GM20000 (cell line): ENCODE data around the gene MED15.
"Not testable (repeated sequence)": the region's sequence is repeated elsewhere in the genome, so short reads cannot be mapped to it uniquely, and the experiment has no call there.

Experiments used
- DNase-seq: peaks from one replicate; pipeline ENCODE4 v3.0.0; 2012; ENCODE audit warnings: low spot score
- TF ChIP-seq, protein P1 (sequence below): IDR thresholded peaks from 2 replicates; pipeline ENCODE4 v1.5.1; 2012; ENCODE audit warnings: mild to moderate bottlenecking, control low read depth; ENCODE audit errors: extremely low read depth, missing control alignments

MED15 gene

DNA sequence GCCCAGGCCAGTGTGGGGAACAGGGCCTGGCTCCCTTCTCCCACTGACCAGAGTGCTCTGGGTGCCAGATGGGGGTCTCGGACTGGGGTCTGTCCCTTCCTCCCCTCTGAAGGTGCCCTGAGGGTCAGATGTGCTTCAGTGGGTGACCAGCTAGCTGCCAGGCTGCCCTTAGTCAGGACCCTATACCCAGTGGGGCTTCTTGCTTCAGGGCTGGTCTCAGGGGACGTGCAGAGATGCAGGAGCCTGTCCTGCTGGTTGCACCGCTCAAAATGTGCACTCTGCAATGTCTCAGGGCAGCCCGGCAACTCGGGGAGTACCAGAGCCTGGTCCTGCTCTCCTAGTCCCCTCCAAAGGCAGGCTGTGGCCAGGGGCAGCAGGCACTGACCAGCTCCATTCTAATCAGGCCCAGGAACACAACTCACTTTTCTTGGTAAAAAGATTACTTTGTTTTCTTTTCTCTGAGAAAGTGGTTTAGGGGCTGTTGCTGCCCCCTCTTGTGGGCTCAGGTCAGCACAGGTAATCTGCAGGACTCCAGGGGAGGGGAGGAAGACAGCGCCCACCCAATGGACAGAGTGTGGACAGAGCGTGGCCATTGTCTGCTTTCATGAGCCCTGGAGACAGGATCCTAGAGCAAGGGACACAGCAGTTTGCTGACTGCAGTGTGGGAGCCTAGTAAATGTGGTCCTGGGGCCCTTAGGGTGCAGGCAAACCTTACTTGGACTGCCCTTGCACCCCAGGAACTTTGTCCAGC lies 80.9 kb downstream of the MED15 start:
- no peak for DNase-seq
- TF ChIP-seq, protein P1, sequence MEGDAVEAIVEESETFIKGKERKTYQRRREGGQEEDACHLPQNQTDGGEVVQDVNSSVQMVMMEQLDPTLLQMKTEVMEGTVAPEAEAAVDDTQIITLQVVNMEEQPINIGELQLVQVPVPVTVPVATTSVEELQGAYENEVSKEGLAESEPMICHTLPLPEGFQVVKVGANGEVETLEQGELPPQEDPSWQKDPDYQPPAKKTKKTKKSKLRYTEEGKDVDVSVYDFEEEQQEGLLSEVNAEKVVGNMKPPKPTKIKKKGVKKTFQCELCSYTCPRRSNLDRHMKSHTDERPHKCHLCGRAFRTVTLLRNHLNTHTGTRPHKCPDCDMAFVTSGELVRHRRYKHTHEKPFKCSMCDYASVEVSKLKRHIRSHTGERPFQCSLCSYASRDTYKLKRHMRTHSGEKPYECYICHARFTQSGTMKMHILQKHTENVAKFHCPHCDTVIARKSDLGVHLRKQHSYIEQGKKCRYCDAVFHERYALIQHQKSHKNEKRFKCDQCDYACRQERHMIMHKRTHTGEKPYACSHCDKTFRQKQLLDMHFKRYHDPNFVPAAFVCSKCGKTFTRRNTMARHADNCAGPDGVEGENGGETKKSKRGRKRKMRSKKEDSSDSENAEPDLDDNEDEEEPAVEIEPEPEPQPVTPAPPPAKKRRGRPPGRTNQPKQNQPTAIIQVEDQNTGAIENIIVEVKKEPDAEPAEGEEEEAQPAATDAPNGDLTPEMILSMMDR, result no peak

DNA sequence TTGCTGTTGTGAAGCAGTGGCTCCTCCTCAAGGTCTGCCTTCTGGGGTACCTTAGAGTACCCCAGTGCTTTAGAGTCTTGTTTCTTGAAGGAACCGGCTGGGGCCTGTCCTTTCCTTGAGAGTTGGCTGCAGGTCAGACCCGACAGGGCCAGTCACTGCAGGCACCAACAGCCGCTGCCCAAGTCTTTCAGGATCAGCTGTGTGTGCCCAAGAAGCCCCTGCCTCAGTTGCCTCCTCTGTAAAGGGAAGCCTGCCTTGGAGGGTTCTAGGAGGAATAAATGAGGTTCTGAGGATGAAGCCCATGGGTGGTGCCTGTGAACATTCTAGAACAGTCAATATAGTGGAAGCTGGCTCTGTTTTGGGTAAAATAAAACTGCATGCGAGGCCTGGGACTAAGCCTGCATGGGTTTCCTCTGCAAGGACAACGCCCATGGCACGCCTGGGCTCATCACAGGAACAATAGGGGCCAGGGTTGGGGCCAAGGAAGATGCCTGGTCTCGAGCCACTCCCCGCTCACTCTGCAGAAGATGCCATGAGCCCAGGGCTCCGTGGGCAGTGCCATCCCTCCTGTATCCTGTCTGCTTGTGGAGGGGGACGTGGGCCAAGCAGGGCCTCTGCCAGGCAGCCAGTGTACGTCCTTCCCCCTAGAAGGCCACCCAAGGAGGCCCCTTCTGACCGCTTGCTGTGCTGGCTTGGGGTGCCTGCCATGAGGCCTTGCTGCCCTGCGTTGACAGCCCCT lies 81.6 kb downstream of the MED15 start:
- no peak for DNase-seq
- TF ChIP-seq, protein P1, result no peak

DNA sequence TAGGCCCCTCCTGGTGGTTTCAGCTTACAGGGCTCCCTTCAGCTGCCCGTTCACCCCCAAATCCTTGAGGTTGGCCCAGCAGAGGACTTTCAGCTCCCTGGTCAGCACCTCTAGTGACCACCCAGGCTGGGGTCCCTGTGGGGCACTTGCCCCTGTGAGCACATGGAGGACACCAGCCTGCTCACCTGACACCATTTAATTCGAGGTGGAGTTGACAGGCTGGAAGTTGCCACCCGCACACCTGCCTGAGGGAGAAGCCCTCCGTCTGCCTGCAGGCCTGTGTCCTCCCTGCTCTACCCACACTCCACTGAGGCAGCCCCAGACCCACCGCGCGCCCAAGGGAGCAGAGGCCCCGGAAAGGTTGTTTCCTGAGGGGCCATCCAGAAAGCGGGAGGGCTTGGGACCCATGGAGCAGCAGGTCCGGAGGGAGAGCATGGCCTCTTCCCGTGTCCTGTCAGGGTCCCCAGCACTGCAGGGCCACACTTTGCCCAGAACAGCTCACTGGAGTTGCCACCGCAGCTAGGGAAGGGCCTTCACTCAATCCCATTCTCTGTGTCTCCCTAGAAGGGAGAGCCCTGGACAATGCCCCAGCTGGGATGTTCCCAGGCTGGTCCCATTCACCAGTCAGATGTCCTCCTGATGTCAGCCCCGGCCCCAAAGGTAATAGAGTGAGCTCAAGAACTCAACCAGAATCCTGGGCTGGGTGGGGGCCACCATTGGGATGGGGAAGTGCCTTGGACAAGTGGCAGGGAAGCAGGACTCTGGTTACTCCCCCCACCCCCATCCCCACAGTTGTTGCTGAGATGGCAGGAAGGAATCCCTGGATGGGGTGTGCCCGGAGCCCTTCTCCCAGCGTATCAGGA lies 82.4 kb downstream of the MED15 start:
- TF ChIP-seq, protein P1, result no peak
- DNase-seq, result no peak

DNA sequence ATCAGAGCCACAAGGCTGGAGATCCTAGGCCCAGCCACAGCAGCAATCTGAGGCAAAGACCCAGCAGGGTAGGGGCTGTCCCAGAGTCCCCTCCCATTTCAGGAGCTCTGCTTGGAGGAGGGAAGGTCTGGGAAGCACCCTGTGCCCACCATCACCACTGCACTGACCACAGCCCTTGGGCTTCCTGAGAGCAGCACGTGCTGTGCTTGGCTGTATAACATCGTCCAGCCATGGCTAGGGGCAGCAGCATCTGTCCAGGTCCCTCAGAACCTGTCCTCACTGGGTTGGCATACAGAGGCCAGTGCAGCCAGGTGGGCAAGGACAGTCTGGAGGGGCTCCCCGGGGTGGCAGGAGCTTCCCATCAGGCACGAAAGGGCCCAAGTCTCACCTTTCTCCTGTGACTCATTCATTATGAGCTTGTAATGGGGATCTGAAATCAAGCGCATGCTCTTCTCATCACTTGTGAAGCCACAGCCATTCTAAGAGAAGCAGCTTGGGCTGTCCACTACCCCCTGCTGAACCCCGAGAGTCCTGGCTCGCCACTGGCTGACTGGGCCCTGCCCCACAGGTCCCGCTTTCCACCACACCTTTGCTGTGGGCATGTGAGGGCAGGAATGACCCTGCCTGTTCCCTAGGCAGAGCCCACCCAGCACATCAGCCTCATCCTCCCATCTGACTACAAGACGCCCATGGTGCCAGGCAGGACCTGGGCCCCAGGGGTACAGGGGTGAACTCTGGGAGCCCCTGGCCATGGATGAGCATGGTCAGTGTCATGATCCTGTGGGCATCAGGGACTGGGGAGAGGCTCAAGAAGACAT lies 83.3 kb downstream of the MED15 start:
- TF ChIP-seq, protein P1, result no peak
- no peak for DNase-seq

DNA sequence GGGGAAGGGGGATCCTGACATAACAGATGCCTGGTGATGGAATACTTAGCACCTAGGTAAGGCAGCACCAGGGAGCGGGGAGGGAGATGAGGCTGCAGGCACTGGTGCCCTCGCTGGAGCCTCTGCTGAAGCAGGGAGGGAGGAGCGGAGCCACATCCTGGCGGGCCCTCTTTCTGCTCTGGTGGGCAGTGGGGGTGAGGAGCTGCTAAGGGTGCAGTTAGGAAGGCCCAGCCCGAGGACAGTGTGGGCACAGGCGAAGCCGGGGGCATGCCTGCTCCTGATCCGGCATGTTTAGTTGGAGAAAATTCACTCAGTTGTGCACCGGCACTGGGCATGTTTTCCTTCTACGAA lies 83.9 kb downstream of the MED15 start:
- no peak for DNase-seq
- TF ChIP-seq, protein P1, result no peak

DNA sequence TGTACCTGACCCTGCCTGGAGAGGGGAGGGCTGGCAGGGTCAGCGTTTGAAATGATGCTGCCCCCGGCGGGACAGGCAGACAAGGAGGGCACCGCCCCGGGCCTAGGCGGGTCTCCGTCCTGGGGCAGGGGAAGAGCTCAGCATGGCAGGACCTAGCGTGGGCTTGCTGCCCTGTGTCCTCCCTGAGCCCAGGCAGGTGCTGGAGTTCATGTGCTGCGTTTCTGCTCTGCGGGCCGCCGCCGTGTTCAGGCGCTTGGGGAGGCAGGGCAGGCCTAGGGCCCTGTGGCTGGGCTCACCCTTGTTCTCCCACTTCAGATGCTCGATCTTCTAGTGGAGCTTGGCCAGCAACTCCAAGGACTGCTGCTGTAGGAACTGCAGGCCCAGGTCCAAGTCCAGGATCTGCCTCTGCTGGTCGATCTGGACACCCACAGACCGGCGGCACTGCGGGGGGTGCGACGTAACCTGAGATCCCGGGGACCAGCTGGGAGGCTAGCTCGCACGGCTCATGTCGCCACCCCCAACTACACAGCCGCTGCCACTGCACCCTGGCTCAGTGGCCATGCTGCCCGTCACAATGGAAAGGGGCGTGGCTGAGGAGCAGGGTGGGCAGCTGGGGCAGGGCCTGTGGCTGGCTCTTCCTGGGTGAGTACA lies 84.4 kb downstream of the MED15 start:
- TF ChIP-seq, protein P1, result no peak
- DNase-seq, result no peak

DNA sequence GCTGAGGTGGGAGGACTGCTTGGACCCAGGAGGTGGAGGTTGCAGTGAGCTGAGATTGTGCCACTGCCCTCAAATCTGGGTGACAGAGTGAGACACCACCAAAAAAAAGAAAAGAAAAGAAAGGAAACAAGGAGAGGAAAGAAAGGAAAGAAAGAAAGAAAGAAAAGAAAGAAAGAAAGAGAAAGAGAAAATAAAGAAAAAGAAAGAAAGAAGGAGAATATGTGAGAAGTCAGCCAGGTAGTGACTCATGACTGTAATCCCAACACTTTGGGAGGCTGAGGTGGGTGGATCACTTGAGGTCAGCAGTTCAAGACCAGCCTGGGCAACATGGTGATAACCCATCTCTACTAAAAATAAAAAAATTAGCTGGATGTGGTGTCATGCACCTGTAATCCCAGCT lies 86.6 kb downstream of the MED15 start:
- DNase-seq, result not testable (repeated sequence)

DNA sequence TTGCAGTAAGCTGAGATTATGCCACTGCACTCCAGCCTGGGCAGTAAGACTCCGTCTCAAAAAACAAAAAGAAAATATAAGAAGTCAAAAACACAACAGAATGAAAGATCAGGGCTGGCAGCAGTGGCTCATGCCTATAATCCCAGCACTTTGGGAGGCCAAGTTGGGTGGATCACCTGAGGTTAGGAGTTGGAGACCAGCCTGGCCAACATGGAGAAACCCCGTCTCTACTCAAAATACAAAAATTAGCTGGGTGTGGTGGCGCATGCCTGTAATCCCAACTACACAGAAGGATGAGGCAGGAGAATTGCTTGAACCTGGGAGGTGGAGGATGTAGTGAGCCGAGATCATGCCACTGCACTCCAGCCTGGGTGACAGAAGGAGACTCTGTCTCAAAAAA lies 87.1 kb downstream of the MED15 start:
- DNase-seq, result not testable (repeated sequence)
